HFF-Myc (cell line): Measurements from ENCODE around the gene TTC4.

ENCODE experiments used
- DNase-seq: peaks from one replicate; pipeline ENCODE4 v3.0.0-alpha.2; 2011; ENCODE audit warnings: low read depth; ENCODE audit errors: extremely low read depth
- H3K4me3 ChIP-seq: replicated peaks from 2 replicates; pipeline ENCODE4 v1.5.1; 2011; ENCODE audit warnings: low read depth, mild to moderate bottlenecking, control low read depth, low read length
- TF ChIP-seq, protein P1 (sequence below): IDR thresholded peaks from 2 replicates; pipeline ENCODE4 v1.5.1; 2012; ENCODE audit warnings: mild to moderate bottlenecking, low read depth, low read length, control low read depth; ENCODE audit errors: missing control alignments

Gene TTC4

GRCh38 chr1:54724771-54725170 lies 9.1 kb downstream of the TTC4 start:
- DNase-seq = no peak
- TF ChIP-seq, protein P1, sequence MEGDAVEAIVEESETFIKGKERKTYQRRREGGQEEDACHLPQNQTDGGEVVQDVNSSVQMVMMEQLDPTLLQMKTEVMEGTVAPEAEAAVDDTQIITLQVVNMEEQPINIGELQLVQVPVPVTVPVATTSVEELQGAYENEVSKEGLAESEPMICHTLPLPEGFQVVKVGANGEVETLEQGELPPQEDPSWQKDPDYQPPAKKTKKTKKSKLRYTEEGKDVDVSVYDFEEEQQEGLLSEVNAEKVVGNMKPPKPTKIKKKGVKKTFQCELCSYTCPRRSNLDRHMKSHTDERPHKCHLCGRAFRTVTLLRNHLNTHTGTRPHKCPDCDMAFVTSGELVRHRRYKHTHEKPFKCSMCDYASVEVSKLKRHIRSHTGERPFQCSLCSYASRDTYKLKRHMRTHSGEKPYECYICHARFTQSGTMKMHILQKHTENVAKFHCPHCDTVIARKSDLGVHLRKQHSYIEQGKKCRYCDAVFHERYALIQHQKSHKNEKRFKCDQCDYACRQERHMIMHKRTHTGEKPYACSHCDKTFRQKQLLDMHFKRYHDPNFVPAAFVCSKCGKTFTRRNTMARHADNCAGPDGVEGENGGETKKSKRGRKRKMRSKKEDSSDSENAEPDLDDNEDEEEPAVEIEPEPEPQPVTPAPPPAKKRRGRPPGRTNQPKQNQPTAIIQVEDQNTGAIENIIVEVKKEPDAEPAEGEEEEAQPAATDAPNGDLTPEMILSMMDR = no peak
- no peak overlapping the region for H3K4me3 ChIP-seq

GRCh38 chr1:54728027-54728426 lies 12.4 kb downstream of the TTC4 start:
- TF ChIP-seq, protein P1 = no peak
- DNase-seq = no peak
- H3K4me3 ChIP-seq = no peak overlapping the region

DNA sequence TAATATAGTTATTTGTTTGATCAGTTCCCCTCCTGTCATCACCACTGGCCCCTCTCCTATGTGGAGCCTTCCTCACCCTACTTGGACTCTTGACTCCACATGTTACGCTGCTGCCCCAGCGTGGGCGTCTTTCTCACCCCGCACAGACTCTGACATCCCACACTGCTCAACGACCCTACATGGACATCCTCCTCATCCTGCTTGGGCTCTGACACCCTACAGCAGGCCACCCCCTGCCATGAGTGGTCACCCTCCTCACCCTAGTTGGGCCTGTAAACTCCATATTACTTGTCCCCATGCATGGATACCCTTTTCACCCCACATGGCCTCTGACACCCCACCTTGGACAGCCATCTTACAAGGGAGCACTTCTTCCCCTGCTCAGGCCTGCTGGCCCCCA lies 21.0 kb downstream of the TTC4 start:
- TF ChIP-seq, protein P1 = no peak
- no peak for DNase-seq
- no peak overlapping the region for H3K4me3 ChIP-seq

DNA sequence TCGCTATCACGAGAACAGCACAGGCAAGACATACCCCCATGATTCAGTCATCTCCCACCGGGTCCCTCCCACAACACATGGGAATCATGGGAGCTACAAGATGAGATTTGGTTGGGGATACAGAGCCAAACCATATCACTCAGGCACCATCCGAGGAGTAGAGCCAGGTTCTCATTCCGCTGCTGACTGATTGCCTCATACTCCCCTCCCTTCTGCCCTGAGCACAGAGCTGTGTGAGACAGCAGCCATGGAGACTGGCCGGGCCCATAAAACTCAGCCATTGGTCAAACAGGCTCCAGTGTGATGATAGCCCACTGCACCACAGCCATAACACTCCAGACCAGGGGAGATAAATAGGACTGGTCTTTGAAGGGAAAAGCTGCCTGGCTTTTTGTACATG lies 22.6 kb downstream of the TTC4 start:
- no peak overlapping the region for H3K4me3 ChIP-seq
- no peak for DNase-seq
- TF ChIP-seq, protein P1 = no peak

DNA sequence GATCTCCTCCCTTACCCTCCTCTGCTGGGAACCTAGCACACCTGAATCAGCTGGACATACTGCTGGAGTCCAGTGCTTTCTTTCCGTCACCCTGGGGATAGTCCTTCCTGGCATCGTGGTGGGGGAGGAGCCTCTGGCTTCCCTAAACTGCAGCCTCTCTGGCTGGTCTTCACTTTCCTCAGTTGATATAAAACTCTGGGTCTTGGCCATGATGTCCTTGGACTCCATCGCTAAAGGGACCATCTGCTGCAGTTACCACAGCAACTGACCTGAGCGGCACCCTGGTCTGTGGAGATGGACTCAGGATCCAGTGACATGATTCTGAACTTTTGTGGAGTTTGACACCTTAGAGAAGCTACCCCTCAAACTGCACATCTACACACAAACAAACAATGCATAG lies 25.9 kb downstream of the TTC4 start:
- TF ChIP-seq, protein P1 = no peak

GRCh38 chr1:54742282-54742681 lies 26.6 kb downstream of the TTC4 start:
- DNase-seq = no peak
- TF ChIP-seq, protein P1 = no peak
- no peak overlapping the region for H3K4me3 ChIP-seq

More for the DNA sequence above, 25.9 kb downstream of the TTC4 start:
- H3K4me3 ChIP-seq = no peak overlapping the region
- no peak for DNase-seq
